GM21515 (cell line): ENCODE measurements around the gene PER2.

Source experiments
- ATAC-seq: cut with Tn5 transposase; IDR thresholded peaks from one replicate; pipeline ENCODE4 v1.9.1; 2021; ENCODE audit not compliant: unreplicated experiment

PER2 gene

DNA sequence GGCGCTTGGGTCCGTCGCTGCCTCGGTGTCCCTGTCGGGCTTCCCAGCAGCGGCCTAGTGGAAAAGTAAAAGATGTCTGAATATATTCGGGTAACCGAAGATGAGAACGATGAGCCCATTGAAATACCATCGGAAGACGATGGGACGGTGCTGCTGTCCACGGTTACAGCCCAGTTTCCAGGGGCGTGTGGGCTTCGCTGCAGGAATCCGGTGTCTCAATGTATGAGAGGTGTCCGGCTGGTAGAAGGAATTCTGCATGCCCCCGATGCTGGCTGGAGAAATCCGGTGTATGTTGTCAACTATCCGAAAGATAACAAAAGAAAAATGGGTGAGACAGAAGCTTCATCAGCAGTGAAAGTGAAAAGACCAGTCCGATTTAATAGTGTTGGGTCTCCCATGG, 56.6 kb downstream of the PER2 start:
- no peak for ATAC-seq

DNA sequence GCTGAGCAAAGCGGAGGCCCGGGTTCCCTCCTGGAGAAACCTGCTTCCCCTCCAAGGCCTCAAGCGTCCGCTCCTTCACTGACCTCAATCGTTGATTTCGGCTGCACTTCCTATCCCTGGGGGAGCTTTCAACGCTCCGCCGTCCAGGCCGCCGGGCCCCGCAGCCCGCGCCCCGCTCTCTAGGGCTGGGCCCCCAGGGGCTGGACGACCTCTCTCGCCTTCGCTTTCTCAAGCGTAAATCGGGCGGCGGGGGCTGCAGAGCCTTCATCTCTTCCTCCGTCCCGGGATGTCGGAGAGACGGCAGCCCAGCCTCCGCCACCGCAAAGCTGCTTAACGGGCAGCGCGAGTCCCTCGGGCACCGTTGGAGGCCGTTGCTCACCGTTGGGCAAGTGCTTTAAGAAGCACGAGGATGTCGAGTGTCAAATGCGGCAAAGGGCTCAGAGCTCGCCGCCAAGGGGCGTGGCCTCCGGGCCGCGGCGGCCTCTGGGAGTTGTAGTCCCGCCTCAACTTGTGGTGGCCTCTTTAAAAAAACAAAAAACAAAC, 57.1 kb downstream of the PER2 start:
- ATAC-seq, result no peak

DNA sequence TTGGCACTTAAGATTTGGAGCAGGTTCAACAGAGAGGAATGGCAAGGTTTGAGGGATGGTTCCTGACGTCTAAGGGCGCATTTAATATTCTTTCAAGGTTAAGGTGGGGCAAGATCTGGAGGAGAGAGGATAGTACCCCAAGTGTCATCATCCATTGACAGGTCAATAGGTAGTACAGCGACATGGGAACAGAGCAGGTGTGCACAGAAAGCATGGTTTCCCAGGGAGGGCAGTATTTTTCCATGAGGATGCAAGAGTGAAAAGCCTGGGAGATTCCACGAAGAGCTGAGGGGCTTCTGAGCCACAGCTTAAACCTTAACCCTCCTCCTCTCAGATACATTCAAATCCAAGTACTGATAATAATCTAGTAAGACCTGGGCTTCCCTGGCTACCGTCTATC, 57.7 kb downstream of the PER2 start:
- no peak for ATAC-seq

DNA sequence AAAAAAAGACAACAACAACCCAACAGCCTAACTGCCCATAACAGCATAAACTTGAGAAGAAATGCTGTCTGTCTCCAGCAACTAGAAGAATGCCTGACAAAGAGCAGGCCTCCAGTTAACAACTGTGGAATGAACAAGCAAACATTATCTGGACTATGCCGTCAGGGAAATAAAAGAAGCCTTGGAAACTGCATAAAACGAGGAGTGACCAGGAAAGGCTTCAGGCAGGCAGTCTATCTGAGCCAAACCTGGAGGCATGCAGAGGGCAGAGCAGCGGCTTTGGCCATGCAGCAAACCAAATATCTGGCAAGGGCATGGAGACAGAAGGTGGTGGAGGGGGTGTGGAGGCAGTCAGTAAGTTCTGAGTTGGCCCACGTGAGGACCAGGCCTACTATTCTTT, 59.7 kb downstream of the PER2 start:
- ATAC-seq, result no peak

DNA sequence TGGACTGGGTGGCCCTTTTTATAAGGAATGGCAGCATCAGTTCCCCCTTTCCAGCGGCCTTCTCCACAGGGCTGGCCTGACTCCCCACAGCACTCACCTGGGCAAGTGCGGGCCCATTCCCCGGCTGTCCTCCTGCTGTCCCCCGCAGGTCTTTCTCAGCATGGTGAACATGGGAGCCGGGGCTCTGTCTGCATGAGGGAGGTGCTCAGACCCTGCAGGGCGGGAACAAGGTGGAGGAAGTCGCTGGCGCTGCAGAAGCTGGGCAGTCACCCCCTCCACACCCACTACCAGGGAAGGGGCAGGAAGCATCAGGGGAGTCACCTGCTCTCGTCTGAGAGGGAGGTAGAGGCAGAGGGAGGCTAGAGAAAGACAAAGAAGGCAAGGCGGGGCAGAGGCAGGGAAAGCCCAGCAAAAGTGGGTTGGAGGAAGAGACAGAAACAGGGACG, 60.8 kb downstream of the PER2 start:
- ATAC-seq, result no peak

DNA sequence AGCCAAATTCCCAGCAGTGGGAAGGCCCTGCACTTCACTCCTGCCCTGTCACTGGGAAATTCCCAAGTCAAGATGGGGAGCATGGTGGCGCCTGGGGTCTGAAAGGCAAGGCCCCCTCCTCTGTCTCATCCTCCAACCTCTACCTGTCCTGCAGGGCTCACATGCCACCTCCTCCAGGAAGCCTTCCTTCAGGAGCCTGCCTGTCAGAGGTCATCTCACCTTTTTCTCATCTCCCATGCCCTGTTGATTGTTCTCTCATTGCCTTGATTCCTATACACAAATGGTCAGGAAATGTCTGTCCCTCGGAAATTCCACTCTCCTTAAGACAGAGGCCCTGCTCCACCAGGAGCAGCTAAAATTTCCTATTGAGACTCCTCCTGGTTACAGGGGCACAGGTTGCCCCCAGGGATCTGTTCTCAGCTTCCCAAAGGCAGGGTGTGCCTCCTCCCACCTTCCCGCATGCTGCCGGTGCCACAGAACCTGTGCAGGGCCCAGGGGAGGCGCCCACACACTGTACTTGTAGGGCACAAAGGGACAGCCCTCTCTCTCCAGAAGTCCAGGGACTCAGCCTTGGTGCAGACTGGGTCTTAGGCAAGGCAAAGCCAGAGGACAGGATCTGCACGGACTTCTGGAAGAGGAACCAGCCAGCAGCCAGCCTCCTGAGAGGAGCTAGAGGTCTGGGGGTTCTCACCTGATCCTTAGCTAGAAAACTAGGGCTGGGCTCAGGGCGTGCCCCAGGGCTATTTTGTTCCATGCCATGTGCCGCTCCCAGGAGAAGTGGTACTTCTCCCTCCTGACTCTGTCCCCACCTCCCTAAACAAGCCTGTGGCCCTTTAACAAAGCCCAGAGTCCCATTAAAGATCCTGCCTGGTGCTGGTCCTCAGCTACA, 61.5 kb downstream of the PER2 start:
- no peak for ATAC-seq

DNA sequence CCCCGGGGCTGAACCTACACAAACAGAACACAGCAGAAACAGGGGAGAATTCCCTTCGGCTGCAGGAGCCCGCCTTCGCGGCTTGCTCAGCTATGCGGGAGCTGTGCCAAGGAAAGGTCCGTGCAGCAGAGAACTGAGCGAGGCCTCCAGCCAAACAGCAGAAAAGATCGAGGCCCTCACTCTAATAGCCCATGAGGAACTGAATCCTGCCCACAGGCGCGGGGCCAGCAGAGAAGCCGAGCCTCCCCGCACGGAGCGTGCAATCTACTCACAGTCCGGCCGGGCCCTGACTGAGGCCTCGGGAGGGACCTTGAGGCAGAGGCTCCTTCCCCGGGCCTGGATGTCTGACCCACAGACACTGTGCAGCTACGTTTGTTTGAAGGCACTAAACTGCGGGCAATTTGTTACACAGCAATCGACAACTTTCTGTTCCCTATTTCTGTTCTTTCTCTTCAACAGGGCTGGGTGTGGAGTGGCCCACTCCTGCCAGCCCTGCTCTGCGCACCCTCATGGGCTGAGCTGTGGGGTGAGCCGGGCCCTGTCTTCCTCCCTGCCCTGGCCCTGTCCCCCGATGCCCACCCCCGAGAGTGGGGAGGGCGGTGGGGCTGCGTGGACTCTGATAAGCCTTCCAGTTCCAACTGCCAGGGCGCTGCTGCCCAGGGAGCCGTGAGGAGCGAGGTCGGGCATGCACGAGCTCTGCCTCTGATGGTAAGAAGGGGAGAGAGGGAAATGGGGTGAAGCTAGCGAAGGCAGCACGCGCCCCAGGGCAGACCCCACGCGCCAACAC, 62.3 kb downstream of the PER2 start:
- no peak for ATAC-seq

DNA sequence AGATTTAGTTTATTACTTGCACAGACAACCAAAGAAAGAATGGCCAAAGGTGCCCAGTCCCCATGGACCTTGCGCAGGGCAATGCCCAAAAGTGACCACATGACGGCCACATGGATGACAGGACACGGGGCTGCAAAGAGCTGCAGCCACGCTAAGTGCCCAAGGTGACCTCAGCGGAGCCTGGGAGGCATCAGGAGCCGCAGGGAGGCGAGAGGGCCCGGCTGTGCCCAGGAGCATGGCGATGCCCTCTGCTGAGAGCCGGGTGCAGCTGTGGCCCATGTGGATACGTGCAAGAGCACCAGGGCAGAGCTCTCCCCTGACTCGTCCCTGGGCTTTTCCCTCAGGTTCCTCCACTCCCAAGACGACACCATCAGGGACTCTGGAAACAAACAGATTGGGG, 63.3 kb downstream of the PER2 start:
- no peak for ATAC-seq

DNA sequence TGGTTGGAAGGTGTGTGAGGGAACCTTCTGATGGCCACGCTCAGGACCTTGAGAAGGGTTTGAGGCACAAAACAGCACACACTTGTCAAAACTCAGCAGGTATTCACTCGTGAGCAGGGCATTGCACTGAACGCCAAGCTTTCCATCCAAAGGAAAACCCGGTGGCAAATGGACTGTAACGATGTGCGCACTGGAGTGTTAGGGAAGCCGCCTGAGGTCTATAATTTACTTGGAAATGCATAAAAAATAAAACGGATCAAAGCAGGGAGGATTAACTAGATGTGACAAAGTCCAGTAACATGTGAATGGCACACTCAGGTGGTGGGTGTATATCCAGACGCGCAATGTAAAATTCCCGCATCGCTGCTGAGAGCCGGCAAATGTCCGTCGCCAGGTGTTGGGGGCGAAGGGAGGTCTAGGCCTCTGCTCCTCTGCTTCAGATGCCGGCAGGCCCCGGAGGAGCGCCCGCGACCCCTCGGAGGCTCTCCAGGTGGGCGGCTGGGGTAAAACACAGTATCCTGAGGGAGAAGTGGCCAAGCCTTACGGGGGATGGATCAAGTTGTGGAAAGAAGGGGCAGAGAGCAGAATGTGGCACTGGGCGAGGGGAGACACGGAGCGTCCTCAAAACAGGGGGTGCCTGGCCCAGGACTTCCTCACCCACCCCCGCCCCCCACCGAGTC, 63.9 kb downstream of the PER2 start:
- no peak for ATAC-seq

DNA sequence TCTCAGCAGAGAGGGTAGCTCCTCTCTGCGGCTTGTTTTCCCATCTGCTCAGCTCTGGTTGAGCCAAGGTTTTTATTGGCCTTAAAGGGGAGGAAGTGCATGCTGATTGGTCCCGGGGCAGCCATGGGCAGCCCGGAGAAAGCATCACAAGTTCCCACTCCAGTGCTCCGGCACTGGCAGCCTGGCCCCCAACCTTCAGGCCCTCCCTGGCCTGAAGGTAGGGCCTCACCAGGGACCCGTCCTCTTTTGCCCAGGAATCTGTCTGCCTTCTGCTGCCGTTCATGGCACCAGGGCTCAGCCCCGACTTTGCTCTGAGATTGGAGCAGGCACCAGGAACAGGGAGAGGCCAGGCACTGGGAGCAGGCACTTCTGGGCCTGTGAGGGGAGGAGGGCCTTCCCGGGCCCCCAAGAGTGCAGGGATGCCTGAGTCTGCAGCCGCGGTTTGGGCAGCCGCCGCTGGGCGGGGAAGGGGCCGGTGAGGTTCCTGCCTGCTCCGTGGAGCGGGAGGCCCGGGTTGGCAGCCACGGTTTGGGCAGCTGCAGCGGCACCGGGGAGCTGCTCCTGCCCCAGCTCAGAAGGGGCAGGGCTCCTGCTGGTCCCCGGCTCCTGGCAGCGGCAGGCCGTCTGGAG, 67.4 kb downstream of the PER2 start:
- no peak for ATAC-seq

DNA sequence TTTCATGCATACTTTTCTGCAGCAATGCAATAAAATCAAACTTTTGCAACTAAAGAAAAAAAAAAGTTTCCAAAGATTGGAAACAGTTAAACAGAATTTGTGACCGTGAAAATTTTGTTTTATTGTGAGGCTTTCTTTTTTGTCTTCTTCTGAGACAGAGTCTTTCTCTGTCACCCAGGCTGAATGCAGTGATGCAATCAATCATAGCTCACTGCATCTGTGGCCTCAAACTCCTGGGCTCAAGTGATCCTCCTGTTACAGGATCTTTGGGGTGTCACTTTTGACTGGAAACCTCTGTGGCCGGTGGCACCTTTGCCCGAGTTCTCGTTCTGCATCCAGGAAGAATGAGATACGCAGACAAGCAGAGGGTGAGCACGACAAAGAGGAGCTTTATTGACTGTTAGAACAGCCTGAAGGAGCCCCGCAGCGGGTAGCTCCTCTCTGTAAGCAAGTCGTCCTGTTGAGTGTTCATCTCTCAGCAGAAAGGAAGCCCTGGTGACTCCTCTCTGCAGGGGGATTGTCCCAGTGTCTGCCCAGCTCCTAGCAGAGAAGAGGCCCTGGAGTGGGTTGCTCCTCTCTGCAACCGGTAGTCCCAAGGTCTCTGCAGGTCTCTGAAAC, 68.0 kb downstream of the PER2 start:
- no peak for ATAC-seq

DNA sequence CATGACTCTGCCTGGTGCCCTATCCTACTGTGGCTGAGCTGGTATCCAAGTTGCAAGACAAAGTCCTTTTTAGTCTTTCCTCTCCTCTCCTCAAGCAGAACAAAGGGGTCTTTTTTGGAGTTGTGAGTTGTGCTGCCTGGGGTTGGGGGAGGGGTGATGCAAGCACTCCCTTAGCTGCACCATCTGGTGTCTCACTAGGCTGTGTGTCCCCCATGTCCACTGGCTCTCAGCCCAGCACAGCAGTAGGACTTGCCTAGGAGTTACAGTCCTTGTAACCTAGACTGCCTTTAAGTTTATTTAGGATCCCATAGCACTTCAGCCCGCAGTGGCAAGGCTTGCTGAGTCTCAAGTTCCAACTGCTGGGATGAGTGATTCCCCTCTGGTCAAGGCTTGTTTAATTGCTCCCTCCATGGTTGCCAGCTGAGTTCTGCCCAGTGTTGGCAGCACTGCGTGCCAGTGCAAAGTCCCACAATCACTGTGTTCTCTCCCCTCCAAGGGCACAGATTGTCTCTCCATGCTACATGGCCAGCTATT, 71.7 kb downstream of the PER2 start:
- no peak for ATAC-seq

DNA sequence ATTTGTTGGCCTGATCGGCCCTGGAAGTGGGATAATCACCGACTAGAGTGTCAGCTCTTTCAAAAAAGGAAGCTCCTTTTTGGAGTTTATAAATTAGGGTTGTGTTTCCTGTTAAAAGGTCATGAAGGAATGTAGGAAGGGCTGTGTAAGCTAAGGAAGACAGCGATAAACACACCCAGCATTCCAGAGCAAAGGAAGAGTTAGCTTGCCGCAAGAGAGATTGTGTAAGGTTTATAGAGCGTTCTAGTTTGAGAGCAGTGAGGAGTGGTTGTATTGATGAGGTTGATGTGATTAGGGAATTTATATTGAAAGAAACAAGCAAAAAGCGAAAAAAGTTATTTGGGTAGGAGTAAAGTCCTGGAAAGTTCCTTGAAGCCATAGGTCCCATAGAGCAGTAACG, 81.4 kb downstream of the PER2 start:
- ATAC-seq, result no peak

DNA sequence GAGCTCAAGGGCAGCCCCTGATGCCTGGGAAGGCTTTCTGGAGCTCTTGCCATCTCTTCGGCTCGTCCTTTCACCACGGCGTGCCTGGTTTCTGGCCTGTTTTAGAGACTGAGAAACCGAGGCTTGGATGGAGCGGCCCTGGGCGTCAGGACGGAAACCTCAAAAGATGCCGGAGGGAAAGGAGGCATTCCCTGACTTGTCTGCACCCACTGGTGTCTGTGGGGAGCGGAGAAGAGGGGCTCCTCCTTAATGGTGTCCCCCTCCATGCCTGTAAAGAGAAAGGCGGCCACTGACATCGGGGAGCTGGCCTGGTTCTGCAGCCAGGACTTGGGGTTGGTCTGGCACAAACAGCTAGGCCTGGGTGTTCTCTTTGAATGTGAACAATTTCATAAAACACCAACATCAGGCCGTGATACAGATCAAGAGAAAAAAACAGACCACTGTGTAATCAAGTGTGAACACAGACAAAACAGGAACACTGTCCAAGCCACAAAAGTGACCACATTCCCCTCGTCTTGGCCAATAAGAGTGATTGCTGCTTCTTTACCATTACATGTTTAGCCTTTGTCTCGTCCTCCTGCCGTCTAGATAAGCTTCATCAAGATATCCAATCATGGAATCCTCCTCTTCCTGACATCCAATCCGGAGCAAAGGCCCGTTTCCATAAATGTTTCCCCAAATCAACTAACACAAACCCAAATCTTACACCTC, 84.3 kb downstream of the PER2 start:
- ATAC-seq, result no peak

DNA sequence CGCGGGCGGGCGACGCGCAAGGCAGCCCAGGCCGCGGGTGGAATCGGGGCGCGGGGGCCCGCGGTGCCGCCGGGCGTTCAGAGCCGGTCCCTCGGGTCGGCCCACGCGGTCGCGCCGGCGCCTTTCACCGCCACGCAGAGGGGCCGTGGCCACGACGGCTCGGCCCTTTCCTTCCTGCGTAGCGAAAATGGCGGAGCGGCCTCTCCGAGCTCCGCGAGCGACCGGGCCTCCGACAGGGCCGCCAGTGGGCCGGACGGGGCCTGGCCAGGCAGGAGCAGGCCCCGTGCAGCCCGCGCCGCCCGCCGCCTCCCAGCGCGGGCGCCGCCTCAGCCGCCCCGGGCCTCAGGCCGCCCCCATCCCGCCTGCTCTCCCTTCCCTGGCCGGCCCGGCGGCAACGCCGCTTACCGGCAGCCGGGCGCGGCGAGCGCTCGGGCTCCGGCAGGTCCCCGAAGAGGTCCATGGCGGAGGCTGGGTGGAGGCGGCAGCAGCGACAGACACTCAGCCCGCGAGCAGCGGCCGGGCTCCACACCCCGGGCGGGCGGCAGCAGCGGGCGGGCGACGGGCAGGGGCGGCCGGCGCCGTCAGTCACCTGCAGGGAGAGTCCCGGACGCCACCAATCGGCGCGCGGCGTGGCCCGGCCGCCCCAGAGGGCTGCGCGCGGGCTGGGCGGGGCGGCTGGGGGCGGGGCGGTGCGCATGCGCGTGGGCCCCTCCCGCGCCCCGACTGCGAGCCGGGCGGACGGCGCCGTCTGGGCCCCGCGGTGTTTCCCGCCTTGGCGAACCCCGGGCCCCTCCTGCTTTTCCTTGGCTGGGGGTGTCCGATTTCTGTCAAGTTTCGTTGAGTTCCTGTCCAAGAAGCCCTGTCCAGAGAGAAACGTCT, 85.1 kb downstream of the PER2 start, which contains the start of gene ILKAP:
Gene ILKAP (minus strand): TSS at position 602 of the 879 bp plus-strand sequence. CDS start 142 bp downstream, at position 460.
- peak; percentile 95 for ATAC-seq

DNA sequence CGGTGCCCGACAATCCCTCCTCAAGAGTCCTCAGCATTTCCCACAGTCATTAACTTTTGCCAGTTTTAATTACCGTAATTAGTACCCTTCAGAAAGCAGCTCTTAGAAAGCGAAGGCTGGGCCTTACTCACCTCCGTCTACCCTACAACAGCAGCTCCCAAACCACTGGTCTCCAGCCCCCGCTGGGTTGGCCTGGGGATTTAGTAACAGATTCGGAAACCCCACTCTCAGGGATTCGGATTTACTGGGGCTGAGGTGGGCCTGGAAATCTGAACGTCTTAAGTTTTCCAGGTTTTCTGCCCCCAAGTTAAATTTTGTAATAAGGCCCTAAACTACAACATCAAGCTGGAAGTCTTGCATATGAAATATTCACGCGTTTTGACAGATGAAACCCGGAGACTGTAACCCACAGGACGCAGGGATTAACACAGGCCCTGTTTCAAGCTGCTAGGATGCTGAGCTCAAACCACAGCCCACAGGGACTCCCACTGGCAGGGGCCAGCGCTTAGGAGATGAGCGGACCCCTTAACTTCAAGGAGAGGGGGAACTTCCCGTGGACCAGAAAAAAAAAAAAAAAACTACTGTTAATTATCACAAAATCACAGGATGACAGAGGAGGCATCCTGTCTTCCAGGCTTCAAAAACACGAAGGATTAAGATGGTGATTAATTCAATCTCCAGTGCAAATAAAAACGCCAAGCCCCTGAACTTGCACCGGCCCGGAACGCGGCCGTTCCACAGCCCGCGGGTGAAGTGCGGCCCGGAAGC, 85.9 kb downstream of the PER2 start:
- ATAC-seq, result no peak
